LoVo (cell line): ENCODE results near the gene GPRIN1.

Source experiments
- DNase-seq: peaks from one replicate; pipeline ENCODE4 v3.0.0-alpha.2; 2016; ENCODE audit warnings: low spot score

The GPRIN1 gene

DNA sequence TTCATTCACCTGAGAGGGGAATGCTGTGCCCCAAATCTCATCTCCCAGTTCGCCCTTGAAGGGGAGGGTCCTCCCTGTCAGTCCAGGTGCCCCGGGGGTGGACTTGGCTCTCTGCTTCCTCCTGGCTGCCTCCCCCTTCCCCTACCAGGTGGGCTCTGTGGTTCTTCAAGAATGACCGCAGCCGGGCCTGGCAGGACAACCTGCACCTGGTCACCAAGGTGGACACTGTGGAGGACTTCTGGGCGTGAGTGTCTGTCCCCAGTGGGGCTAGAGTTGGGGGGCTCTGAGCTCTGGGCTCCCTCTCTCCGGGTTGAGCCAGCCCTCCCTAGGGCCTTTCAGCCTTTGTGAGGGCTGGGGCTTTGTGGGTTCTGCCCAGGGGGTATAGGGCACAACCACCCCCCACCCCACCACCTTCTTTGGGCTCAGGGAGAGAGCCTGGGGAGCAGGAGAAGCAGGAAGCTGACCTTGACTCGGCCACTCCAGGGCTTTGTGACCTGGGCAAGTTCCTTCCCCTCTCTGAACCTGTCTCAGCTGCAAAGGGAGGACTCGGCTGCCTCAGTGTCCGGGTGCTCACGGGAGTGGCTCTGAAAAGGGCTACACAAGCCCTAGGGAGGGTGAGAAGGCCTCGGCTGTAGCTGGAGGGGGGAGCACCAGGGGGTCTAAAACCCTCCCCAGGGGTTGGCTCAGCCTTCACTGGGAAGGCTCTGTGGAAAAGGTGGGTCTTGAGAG, 33.7 kb upstream of the GPRIN1 start:
- no peak for DNase-seq

DNA sequence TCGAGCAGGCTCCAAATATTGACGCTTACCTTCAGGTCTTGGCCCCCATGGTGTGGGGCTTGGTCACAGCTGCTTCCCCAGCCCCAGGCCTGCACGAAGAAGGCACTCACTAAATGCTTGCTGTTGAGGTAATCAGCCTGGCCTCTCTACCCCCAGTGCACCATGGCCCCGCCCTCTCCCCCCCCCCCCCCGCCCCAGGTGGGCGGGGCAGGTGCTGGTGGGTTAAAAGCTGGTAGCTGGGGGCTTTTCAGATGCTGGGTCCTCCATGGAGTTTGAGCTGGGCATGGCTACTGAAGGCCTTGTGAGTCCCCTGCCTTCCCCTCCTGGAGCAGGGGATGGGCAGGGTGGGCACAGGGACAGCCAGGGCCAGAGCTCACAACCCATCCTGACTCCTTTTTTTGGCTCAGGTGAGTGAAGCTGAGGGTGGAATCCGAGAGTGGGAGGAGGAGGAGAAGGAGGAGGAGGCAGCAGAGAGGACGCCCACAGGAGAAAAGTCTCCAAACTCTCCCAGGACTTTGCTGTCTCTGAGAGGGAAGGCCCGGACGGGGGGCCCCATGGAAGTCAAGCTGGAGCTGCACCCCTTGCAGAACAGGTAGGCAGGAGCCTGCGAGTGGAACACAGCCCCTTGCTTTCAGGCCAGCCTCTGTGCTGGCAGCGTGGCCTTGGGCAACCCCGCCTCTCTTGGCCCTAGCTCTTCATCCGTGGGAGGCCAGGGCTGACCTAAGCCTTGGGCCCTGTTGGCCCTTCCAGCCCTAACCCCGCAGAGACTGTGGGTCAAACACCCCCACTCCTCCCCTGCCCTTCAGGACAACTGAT, 32.9 kb upstream of the GPRIN1 start:
- no peak for DNase-seq

DNA sequence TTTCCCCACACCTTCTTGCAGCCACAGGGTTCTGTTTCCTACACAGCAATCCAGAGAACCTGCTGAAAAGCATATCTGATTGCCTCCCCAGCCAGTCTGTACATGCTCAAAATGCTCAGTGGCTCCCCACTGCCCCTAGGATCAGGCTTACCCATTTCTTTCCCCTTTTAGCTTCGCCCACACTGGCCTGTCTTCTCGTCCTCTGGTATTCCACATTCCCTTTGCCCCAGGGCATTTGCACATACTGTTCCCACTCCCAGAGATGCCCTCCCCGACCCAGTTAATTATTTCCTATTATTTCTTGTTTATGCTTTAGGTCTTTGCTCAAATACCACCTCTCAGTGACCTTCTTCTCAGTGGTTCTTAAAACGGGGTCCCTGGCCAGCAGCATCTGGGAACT, 30.7 kb upstream of the GPRIN1 start:
- no peak for DNase-seq

DNA sequence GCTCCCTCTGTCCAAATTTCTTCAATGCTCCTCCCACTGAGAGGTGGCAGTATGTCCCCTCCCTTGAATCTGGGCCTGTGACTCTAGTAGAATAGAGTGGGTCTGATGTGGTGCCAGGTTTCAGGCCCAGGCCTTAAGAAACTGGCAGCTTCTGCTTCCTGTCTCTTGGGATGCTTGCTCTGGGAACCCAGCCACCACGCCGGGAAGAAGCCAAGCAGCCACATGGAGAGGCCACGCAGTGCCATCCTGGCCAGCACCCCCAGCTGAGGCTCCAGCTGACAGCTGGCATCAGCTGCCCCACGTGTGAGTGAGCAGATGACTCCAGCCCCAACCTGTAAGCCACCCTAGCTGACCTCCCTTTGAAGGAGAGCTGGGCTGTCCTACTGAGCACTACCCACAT, 30.0 kb upstream of the GPRIN1 start:
- no peak for DNase-seq

DNA sequence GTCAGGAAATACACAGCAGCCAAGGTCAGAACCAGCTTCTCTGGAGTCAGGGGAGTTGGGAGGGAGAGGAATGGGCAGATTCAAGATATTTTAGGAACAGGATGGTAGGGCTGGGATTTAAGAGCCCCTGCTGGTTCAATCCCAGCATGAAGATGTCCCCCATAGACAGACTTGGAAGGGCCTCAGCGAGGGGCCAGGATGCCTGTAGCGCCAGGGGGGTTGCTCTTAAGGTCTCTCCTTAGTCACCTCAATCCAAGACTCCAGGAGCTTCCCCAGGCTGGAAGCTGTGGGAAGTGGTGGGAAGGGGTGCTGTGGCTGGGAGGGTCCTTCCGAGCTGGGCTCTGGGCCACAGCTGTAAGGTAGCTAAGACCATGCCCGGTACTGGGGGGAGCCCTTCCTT, 29.3 kb upstream of the GPRIN1 start:
- DNase-seq, result no peak

DNA sequence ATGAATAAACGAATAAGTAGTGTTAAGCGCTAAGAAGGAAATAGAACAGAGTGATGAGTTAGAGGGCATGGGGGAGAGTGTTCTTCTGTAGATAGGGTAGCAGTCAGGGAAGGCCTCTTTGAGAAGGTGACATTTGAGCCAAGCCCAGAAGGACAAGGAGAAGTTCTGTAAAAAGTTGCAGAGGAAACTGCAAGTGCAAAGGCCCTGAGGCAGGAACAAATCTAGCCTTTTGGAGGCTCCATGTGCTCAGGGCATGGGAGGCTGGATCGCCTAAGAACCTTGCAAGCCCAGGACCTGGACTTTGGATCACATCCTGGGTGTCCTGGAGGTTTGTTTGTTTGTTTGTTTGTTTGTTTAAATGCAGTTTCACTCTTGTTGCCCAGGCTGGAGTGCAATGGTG, 28.5 kb upstream of the GPRIN1 start:
- no peak for DNase-seq

DNA sequence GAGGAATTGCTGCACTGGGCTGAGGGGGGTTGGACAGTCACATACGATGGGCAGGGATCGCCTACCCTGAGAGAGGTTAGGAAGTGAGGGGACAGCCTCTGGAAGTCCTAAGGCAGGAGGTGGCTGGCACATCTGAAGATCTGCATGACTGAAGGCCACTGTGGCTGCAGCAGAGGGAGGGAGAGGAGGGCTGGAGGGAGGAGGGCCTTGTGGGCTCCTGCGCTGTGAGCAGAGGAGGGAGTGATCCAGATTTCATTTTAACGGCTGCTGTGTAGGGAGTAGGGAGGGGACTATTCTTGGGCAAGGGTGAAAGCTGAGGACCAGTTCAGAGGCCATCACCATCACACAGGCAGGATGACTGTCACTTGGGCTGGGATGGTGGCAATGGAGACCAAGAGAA, 27.6 kb upstream of the GPRIN1 start:
- DNase-seq, result no peak

DNA sequence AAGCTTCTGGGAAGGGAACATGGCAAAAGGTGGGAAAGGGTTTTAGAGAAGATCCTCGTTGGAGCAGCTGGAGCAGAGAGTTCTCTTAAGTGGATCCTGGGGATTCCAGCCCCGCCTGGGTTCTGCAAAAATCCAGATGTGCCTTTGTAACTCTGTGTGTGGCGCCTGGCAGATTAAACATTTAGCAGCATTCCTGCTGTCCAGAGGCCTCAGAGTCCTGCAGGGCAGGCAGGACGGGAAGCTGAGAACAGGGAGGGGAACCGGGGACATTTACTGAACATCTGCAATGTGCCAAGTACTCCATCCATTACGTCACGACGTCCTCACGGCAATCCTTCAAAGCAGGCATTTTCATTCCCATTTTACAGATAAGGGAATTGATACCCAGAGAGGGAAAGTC, 26.5 kb upstream of the GPRIN1 start:
- DNase-seq, result no peak

DNA sequence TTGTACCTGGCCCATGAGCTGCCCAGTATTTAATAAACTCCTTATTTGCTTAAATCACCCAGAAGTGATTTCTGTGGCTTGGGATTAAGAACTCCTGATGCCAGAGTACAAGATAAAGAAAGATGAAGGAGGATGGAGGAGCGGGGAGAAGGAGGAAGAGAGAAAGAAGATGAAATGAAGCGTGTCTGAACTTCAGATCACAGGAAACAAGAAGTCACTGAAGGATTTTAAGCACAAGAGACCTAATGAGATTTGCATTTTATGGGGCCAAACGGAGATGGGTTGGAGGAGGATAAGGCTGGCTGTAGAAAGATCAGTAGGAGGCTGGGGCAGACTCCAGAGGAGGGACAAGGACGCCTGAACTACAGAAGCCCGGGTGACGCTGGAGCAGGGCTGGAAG, 23.6 kb upstream of the GPRIN1 start:
- DNase-seq, result no peak

DNA sequence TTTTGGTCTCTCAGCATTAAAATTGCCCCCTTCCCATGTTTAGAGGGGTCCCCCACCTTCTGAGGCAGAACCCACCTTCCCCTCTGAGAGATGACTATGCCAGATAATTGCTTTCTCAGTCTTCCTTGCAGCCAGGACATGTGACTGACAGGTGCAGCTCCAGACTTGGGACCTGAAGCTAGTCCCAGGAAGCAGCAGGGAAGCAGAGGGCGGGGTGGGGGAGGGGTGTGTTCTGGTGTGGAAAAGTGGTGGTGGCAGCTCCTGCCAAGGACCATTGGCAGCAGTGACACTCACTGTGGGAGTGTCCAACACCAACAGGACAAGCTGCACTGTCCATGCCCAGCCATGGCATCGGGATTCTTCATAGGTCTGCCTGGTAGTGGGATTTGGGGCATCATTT, 22.8 kb upstream of the GPRIN1 start:
- DNase-seq, result no peak

DNA sequence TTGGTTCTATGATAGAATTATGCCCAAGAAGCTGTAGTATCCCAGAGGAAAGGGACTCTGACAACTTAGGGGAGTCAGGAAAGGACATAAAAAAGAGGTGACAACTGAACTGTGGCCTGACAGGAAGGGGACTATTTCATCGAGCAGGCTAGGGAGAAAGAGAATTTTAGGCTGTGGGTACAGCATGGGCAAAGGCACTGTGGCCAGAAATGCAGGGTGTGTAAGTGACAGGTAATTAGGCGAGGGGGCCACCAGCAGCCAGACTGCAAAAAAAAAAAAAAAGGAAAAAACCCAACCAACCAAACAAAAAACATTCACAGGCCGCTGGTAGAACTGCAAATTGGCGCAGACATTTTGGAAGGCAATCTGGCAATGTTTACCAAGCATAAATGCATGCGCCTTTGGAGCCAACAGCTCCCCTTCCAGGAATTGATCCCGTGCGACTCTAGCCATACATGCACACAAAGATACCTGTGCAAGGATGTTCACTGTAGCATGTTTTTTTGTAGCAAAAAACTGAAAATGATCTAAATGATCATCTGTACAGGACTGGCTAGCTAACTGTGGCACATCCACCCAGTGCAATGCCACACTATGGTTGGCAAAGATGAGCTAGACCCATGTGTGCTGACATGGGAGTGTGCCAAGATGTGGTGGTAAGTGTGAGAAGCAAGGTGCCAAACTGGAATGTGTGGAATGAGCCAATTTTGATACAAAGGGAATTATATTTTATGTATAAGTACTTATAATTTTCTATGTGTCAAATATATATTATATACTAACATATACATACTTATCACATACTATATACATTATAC, 21.6 kb upstream of the GPRIN1 start:
- DNase-seq, result no peak

DNA sequence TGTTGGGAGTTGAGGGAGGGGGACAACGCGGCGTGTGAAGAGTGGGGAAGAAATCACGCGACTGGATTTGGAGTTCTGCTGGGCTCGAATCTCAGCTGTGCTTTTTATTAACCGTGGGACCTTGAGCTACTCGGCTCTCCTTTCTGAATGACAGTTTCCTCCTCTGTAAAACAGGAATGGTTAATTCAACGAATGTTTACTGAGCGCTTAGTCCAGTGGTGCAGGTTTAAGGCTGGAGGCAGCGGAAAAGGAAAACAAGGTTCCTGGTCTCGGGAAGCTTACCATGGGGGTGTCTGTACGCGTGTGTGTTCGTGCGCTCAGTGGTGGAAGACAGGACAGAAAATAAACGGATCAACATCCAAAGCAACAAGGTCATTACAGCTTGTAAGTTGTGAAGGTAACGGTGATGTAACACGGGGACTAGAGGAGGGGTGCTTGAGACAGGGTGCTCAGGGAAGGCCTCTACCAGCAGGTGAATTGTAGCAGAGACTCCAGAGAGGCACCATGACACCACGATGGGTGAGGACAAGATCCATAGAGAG, 20.8 kb upstream of the GPRIN1 start:
- DNase-seq, result no peak

DNA sequence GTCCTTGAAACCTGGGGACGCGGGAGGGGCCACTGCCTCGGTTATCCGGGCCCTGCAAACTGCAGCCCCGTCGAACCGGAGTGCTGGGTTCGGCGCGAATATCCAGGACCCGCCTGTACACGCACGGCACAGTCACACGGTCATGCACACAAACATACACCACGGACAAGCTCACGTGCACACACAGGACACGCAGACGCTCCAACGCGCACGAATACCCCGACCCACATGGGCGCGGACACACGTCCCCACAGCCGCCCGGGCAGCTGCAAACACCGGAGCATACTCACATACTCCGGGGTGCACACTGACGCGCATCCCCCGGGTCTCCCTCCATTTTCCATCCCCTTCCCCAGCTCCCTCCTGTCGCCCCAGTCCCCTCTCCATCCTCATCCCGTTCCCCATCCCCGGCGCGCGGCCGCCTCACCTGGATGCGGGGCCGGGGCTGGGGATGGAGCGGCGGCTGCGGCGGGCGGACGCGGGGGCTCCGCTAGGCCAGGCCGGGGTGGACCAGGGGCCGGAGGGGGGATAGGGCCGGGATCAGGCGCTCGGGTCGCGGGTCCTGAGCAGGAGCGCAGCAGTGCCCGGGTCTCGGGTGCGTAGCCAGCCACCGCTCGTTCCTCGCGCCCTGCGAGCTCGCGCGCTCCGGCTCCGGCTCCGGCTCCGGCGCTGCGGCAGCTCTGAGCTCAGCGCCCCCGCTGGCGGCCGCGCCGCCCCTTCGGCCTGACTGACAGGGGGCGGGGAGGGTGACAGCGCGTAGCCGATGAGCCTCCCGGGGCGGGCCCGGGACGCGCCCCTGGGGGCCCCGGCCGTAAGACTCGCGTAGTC, 20.1 kb upstream of the GPRIN1 start, which contains the start of the genes EIF4E1B and SNCB:
Gene EIF4E1B (plus strand): TSS at position 823 of the 828 bp plus-strand sequence. CDS start 12,113 bp downstream, outside the sequence.
Gene SNCB (minus strand): TSS at position 682 of the 828 bp plus-strand sequence. CDS start 880 bp downstream, outside the sequence.
- no peak for DNase-seq

DNA sequence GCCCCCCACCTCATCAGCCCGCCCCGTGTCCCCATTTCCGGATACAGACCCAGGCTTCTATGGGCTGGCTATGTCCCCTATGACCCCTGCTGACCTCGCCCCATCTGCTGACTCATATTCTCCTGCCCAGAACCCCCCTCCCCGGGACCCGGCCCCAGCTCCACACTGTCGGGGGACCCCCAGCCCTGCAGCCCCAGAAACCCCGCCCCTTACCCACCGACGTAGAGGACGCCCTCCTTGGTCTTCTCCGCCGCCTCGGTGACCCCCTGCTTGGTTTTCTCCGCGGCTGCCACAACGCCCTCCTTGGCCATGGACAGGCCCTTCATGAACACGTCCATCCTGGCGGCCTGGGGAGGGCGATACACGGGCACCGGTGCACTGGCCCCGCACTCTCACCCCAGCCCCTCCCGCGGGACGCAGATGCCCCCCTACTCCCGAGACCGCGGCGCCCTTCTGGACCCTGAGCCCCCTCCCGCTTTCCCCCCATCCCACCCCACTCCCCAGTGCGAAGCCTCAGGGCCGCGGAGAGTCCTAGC, 19.4 kb upstream of the GPRIN1 start:
- no peak for DNase-seq

DNA sequence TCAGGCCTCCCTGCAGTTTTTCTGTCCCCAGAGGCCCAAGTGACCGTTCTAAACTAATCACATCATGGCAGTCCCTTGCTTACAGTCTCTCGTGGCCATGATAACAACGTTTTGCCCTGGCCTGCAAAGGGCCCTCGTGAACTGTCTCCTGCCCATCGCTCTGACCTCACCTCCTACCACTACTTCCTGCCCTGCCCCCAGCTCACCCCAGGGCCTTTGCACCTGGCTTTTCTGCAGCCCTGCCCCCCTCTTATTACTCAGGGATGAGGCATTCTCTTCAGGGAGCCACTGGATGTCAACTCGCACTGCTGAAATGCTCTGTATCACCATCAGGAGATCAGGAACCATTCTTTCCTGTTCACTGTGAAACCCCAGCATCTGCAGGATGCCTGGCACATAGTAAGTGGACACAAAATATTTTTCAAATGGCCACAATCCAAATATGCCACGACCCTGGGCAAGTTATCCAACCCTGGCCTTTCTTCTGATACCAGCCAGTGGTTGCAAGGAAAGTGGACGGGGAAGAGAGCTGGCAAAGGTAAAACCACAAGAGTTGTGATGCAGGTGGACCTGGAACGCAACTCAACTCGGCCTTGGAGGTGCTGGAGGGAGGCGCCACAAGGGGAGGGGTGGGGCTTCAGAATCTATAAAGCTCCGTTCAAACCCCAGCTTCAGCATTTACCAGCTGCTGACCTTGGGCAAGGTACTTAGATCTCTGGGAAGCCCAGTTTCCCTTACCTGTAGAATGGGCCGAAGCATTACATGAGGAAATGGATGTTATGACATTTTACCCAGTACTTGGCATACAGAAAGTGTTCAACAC, 18.7 kb upstream of the GPRIN1 start:
- no peak for DNase-seq

DNA sequence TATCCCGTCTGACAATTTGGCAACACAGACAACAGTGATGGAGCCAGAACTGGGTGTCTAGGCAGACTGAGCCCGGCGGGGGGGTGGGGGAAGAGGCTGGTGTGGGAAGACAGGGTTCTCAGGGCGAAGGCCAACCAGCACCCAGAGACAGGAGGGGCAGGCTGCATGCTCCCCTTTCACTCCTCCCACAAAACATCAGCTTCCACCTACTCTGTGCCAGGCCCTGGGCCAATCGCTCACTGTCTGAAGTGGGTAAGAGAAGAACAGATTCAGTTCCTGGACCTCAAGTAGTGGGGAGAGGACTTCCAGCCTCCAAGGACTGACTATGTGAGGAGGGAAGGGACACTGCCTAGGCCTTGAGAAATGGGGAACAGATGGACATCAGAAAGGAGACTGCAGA, 17.6 kb upstream of the GPRIN1 start:
- no peak for DNase-seq

DNA sequence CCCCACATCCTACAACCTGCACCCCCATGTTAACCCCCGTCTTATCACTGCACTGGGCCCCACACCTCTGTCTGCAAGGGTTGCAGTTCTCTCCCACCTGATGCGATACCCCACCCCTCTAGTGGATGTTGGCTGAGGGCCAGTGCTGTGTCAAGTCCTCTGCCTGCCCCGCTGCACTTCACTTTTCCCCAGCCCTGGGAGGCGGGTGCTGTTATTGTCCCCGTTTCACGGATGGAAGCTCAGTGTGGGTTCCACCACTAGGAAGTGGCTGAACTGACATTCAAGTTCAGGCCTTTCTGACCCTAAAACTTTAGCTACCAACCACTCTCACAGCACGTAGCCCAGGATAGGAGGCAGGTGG, 16.9 kb upstream of the GPRIN1 start:
- no peak for DNase-seq

DNA sequence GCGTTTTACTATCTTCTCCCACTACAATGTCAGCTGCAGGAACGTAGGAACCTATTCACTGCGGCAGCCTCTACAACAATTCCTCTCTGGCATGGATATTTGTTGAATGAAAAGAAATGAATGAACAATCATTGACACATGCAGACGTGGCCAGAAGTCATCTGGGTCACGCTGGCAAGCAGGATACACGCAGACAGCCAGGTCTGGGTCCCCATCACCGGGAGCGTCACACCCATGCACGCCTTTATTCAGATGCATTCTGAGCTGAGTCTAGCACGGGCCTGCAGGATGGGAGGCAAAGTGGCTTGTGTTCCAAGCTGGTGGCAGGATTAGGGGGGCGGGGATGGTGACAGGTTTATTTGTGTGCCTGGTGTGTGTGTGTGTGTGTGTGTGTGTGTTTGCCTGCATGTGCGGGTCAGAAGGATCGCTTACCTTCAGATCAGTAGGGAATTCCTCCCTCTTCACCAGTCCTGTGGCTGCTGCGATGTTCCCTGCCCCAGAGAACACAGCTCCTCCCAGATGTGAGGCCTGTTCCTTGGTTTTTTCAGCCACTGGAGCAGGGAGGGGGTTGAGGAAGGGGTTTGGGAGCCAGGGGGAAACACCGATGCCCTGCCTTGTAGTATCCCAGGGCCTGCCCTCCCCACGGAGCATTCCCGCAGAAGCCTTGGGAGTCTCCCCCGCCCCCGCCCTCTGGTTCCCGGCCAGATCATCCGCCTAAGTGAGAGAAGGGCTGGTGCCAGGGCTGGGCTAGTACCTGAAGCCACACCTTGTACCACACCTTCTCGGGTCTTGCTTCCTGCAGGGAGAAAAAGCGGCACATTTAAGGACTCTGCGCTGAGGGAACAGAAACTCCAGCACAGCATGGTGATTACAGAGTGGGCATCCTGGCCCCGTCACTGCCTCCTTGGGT, 16.3 kb upstream of the GPRIN1 start:
- DNase-seq, result peak; percentile 23

DNA sequence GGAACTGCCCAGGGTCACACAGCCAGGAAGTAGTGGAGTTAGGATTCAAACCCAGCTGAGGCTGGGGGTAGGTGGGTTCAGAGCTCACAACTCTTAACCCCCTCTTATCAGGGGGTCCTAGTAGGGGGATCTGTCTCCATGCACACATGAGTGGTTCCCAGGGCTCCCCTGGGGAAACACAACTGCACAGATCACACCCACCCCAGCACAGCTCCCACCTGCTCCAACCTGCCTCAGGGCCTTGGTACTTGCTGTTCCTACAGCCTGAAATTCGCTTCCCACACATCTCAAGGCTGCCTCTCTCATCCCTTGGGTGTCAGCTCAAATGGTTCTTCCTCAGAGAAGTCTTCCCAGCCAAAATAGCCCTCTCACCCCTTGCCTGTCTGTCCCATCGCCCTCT, 15.6 kb upstream of the GPRIN1 start:
- DNase-seq, result no peak
